Left forelimb (tissue), 1 donor: Measurements from ENCODE around the gene USP3.
"Not testable (repeated sequence)": the region's sequence is repeated elsewhere in the genome, so short reads cannot be mapped to it uniquely, and the experiment has no call there.

Source experiments
- DNase-seq: peaks from one replicate; pipeline ENCODE4 v3.0.0-alpha.2; 2018; ENCODE audit warnings: low spot score

Gene USP3

GRCh38 chr15:63610209-63610841, 105.9 kb downstream of the USP3 start:
- peak; percentile 77 for DNase-seq

GRCh38 chr15:63611177-63611576, 106.8 kb downstream of the USP3 start:
- DNase-seq = no peak

GRCh38 chr15:63612300-63612699, 107.9 kb downstream of the USP3 start:
- DNase-seq = no peak

- no peak for DNase-seq
Observed at GRCh38 chr15:63615935-63616334, 111.5 kb downstream of the USP3 start.

GRCh38 chr15:63617147-63617546, 112.8 kb downstream of the USP3 start:
- not testable (repeated sequence) for DNase-seq

GRCh38 chr15:63617627-63618026, 113.2 kb downstream of the USP3 start:
- DNase-seq = not testable (repeated sequence)

GRCh38 chr15:63620760-63621159, 116.4 kb downstream of the USP3 start:
- not testable (repeated sequence) for DNase-seq

- DNase-seq = no peak
Observed at GRCh38 chr15:63623232-63623969, 119.0 kb downstream of the USP3 start.

GRCh38 chr15:63626955-63627354, 122.6 kb downstream of the USP3 start:
- DNase-seq = no peak

GRCh38 chr15:63628123-63628822, 123.9 kb downstream of the USP3 start:
- DNase-seq = no peak

GRCh38 chr15:63630036-63630751, 125.8 kb downstream of the USP3 start:
- DNase-seq = no peak

- no peak for DNase-seq
Observed at GRCh38 chr15:63633312-63633711, 128.9 kb downstream of the USP3 start.

- DNase-seq = no peak
Observed at GRCh38 chr15:63634154-63634553, 129.8 kb downstream of the USP3 start.

GRCh38 chr15:63636518-63637061, 132.2 kb downstream of the USP3 start:
- no peak for DNase-seq

- no peak for DNase-seq
Observed at GRCh38 chr15:63638839-63639238, 134.4 kb downstream of the USP3 start.

GRCh38 chr15:63640146-63640545, 135.8 kb downstream of the USP3 start:
- no peak for DNase-seq
